ENCODE results near the gene TTC34.

TTC34 gene

DNA sequence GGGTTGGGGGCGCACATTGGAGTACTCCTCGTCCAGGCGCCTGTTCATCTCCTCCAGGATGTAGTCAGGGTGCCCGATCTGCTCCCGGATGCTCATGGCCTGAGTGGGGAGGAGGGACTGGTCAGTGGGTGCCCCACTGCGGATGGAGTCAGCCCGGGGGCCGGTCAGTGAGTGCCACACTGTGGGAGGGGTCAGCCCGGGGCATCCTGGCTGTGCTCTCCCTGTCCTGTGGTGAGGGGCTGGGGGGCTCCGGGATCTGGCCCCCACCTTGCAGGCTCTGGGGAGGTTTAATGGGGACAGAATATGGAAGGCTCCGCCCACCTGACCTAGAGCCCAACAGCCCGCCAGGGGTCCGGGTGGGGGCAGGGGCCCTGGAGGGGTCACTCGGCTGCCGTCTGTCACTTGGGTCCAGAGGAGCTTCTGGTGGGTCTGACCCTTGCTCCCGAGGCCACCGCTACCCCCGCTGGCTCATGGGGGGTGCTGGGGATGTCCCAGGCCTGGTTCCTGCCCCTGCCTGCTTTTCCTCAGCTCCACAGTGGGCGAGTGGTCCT is 206.2 kb downstream of the TTC34 start:
- in situ Hi-C loops (cut with MboI; ENCODE audit: low sequenced_read_pairs), result loop anchor here (25.0 kb wide), 1 partner anchor 408 kb away; the partner anchor contains the start of gene FAAP20

DNA sequence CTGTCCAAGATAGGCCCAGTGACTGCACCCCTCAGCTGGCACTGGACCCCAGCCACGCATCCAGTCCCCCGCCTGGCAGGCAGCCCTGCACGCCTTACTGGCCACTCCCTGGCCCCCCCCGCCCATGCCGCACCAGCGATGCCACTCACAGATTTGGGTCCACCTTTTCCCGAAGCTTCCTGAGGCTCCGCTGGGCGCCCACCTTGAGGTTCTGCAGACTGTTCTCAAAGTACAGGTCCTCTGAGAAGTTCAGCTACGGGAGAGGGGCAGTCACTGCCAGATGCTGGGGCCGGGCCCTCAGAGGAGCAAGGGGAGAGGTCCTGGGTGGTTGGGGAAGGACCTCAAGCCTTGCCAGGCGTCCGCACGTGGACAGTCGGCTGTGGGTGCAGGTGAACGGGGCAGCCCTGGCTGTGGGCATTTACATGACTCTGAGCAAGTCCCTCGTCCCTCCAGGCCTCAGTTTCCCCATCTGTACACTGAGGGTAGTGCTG is 206.8 kb downstream of the TTC34 start:
- in situ Hi-C loops (cut with MboI; ENCODE audit: low sequenced_read_pairs), result loop anchor here (25.0 kb wide), 1 partner anchor 407 kb away; the partner anchor contains the start of gene FAAP20

DNA sequence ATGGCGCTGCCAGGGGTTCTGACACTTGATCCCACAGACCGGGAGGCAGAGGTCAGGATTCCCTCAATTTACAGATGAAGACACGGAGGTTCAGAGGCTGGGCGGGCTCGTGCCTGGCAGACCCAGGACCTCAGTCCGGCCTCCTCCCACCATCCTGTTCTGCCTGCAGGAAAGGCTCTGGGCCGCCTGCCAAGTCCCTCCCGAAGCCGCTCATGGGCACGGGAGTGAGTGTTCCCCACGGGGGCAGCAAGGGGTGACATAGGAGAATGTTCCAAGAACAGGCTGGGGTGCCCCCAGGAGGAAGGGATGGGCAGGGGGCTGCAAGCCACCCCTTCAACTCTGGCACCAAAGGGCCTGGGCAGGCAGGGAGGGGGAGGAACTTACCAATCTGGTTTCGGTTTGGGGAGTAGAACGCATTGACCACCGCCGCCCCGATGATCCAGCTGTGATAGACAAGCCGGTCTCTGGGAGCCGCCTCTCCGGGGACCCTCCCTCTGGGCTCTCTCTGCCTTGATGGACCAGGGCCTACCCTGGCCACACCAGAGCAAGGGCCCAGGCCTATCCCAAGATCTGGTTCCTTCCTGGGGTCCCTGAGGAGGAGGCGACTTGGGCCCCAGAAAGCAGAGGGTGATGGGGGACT is 207.4 kb downstream of the TTC34 start:
- in situ Hi-C loops (cut with MboI; ENCODE audit: low sequenced_read_pairs), result loop anchor here (25.0 kb wide), 1 partner anchor 407 kb away; the partner anchor contains the start of gene FAAP20

DNA sequence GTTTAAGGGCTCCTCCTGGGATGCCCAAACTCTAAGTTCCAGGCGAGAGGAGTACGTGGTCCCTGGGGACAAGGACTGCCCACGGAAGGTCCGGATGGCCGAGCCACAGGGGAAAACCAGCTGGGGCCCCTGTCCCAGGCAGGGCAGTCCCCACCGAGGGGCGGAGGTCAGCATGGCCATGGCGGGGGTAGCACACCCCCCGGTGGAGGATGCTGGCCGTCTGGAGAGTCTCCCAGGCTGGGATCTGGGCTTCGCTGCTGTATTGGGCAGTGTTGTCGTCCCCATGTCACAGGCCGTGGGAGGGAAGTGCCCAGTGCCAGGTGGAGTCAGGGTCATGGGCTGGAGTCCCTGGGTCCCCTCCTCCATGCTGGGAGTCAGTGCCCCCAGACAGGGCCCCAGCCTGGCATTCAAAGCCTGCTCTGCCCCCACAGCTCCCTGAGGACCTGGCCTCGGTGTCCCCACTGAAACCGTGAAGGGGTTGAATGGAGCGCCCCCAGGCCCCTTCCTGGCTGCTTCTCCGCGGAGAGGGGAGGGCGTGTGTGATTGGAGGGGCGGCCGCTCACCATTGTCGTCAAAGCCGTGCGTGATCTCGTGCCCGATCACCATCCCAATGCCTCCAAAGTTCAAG is 208.1 kb downstream of the TTC34 start:
- in situ Hi-C loops (cut with MboI; ENCODE audit: low sequenced_read_pairs), result loop anchor here (25.0 kb wide), 1 partner anchor 406 kb away; the partner anchor contains the start of gene FAAP20

GRCh38 chr1:2592672-2593071 is 208.8 kb downstream of the TTC34 start:
- in situ Hi-C loops (cut with MboI; ENCODE audit: low sequenced_read_pairs), result loop anchor here (25.0 kb wide), 1 partner anchor 405 kb away; the partner anchor contains the start of gene FAAP20

DNA sequence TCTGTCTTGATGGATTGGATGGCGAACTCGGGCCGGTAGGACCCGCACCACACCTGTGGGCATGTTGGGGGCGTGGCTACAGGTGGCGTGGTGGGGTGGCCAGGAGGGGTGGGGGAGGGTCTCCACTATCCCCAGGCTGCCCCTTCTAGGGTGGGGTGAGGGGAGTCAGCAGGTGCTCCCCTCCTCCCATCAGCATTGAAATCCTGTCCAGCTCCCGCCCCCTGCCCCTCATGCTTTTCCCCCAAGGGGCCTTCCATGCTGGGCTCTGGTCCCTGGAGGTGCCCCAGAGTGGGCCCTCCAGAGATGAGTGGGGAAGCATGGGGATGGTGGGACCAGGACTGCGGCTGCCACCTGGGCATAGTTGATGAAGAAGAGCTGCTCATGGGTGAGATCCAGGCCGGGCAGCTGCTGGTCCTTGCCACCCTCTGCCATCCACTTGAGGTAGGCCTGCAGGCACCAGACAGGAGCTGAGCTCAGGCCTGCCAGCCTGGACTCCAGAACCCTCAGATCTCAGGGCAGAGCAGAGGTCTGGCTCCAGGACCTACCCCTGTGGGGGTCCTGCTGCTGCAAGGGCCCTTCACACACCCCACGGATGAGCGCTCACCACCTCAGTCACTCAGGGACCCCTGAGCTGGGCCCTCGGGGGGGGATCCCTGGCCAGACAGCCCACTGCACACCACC is 209.8 kb downstream of the TTC34 start:
- in situ Hi-C loops (cut with MboI; ENCODE audit: low sequenced_read_pairs), result loop anchor here (25.0 kb wide), 1 partner anchor 404 kb away; the partner anchor contains the start of gene FAAP20

DNA sequence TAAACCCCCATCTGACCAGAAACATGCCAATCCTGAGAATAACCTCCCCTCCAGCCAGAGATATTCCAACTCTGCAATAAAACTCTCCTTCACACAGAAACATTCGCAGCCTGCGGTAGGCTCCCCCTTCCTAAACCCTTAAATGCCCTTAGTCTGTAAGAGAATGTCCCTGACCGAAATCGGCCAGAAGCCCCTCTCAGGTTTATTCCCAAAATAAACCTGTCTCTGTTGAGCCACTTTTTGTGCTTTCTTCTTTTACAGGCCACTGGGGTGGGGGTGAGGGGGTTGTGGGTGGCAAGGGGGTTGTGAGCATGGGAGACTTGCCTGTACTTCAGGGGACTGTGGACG is 210.3 kb downstream of the TTC34 start:
- in situ Hi-C loops (cut with MboI; ENCODE audit: low sequenced_read_pairs), result loop anchor here (25.0 kb wide), 1 partner anchor 404 kb away; the partner anchor contains the start of gene FAAP20

- in situ Hi-C loops (cut with MboI; ENCODE audit: low sequenced_read_pairs), result loop anchor here (25.0 kb wide), 1 partner anchor 403 kb away; the partner anchor contains the start of gene FAAP20
These were observed 211.0 kb downstream of the TTC34 start for GRCh38 chr1:2590233-2591141.

DNA sequence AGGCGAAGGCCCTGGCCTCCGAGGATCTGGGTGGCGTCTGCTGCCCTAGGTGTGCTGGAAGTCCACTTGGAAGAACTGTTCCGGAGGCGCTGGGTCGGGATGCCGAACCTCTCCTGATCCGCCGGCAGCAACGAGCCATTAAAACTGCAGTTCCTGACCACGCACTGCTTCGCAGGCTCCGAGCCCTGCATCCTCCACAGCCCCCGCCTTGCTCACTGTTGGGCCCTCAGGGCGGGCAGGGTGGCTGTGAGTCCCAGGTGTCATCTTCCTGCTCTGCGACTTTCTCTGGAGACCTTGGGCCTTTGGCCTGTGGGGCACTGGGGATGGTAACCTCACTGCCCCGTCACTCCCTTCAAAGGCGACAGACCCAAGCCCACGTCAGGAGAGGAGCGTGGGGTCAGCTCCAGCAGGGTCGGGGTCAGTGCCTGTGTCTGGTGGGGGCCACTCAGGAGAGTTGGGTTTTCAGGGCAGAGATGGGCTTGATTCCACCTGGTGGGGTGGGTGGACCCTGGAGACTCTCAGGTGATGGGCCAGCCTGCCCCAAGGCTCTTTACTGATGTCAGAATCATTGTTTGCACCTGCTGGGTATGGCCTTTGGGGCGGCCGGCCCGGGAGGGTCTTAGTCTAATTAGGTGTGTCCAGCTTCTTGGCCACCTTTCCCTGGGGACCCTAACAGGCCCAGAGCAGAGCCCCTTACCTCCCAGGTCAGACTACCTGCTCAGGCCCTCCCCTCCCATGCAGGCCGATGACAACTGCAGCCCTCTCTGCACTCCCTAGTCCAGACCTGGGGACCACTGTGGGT is 211.9 kb downstream of the TTC34 start:
- in situ Hi-C loops (cut with MboI; ENCODE audit: low sequenced_read_pairs), result loop anchor here (25.0 kb wide), 1 partner anchor 402 kb away; the partner anchor contains the start of gene FAAP20

DNA sequence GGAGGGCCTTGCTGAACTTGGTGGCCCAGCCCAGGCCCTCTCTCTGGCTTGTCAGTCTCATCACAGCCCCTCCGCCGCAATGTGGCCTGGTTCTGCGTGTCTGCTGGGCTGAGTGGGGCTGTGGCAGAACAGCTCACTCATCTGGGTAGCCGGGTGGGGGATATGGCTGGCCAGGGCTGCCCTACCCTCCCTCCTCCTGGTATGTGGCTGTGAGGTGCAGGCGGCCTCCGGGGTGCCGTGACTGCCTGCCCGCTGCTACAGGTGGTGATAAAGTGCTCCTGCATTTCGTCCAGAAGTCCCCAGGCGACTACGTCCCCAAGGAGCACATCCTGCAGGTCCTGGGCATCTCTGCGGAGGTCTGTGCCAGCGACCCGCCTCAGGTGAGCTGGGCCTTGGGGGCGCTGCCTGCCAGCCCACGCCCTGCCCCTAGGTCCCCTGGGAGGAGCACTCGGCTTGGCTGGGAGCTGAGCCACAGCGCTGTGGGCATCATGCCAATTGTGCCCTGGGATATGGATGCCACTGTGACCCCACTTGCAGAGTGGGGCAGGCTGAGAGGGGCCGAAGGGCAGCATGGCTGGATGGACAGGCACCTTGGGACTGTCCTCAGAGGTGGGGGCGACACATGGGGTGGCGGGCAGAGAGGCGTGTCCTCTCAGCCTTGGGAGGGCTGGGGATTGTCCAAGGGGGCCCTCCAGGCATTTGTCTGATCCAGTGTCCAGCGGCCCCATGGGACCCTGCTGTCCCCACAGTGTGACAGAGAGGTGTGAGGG is 212.6 kb downstream of the TTC34 start:
- in situ Hi-C loops (cut with MboI; ENCODE audit: low sequenced_read_pairs), result loop anchor here (25.0 kb wide), 1 partner anchor 402 kb away; the partner anchor contains the start of gene FAAP20

DNA sequence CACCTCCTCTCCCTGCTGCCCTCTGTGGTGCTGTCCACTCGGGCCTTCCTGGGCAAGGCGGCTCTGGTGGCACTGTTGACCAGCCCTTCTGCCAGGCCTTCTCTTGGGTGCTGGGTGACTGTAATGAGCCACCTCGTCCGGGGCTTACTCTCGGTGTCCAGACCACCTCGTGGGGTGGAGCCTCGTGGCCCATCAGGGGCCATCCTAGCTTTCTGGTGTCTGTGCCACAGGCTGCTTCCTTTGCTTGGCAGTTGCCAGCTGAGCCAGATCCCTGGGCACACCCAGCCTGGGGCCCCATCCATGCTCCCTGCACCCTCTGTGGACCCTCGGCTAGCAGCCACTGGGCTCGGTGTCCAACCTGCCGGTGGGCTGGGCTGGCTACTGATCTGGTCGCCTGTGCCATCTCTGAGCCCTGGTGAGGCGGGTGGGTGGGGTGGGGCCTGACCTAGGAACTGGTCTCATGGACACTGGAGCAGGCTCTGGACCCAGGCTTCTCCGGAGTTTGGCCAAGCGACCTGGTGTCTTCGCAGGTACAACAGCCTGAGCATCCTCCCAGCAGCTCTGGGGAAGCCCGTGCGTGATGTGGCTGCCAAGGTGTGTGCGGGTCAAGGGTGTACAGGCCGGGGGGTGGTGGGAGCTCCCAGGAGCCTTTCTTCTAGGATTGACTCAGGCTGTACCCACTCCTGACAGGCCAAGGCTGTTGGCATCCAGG is 213.5 kb downstream of the TTC34 start:
- in situ Hi-C loops (cut with MboI; ENCODE audit: low sequenced_read_pairs), result loop anchor here (25.0 kb wide), 1 partner anchor 401 kb away; the partner anchor contains the start of gene FAAP20

- in situ Hi-C loops (cut with MboI; ENCODE audit: low sequenced_read_pairs), result loop anchor here (25.0 kb wide), 1 partner anchor 400 kb away; the partner anchor contains the start of gene FAAP20
These were observed 214.2 kb downstream of the TTC34 start for GRCh38 chr1:2587071-2587859.

DNA sequence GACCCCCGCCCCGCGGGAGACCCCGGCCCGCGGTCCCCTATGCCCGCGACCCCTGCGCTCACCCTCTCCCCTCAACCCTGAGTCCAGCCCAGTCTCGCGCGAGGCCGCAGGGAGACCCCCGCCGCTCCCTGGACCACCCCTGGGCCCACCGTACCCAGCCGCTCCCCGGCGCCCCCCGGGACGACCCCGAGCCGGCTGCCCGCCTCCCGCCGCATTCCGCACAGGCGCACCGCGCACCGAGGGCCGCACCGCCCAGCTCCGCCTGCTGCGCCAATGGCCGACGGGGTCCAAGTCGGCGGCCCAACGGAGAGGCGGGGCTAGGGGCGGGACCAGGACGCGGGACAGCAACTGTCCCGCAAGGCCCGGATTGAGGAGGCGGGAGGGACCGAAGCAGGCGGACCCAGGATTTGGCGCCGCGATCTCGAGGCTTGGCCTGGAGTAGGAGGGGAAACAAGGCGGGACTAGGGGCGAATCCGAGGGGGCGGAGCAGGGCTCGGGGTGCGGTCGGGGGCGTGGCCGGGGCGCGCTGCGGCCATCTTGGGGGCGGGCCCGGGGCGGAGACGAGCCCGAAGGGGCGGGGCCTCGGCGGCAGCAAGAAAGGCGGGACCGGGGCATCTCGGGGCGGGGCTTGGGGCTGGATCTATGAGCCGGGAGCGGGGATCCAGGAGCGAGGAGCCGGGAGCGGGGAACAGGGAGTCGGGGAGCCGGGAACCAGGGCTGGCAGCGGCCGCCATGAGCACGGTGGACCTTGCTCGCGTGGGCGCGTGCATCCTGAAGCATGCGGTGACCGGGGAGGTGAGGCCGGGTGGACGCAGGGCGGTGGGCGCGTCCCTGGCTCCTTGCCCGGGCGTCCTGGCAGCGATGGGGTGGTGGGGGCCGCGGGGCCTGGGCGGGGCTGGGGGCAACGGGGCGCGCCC is 215.1 kb downstream of the TTC34 start, which contains the start of gene PRXL2B:
PRXL2B (plus strand) TSS at position 624 of the 917 bp plus-strand sequence; CDS start at position 733, 109 bp downstream.
- in situ Hi-C loops (cut with MboI; ENCODE audit: low sequenced_read_pairs), result loop anchor here (25.0 kb wide), 1 partner anchor 399 kb away; the partner anchor contains the start of gene FAAP20

All from HL-60/S4 treated with retinoic acid at 250 ng/mL for 4 days and 3 days (cell line).